Large intestine (tissue), 3 donors: ENCODE measurements around the gene OSBPL3. TPM values are rescaled to one million over a fixed set of nuclear protein-coding genes. Genes with fewer than 3 reads are reported as not detected.
"Not testable (repeated sequence)": the region's sequence is repeated elsewhere in the genome, so short reads cannot be mapped to it uniquely, and the experiment has no call there.

Experiments used
- DNase-seq, 2 donors: peaks; one replicate each; pipeline versions ENCODE4 v3.0.0 to v3.0.0-alpha.2; 2013
- H3K27ac ChIP-seq: one replicate; pipeline ENCODE4 v1.5.1; 2013; ENCODE audit warnings: low read length
- H3K27me3 ChIP-seq: 2 replicates; pipeline ENCODE4 v1.6.1; 2013; ENCODE audit warnings: low read length; ENCODE audit not compliant: control insufficient read depth, insufficient read depth
- H3K36me3 ChIP-seq: 2 replicates; pipeline ENCODE4 v1.6.1; 2013; ENCODE audit warnings: low read length; ENCODE audit not compliant: control insufficient read depth, insufficient read depth
- H3K4me1 ChIP-seq: one replicate; pipeline ENCODE4 v1.6.1; 2013; ENCODE audit warnings: low read length; ENCODE audit not compliant: control insufficient read depth, insufficient read depth
- H3K4me3 ChIP-seq: one replicate; pipeline ENCODE4 v1.5.1; 2013; ENCODE audit warnings: low read length
- H3K9me3 ChIP-seq: one replicate; pipeline ENCODE4 v1.6.1; 2013; ENCODE audit warnings: mild to moderate bottlenecking, low read depth, low read length, moderate library complexity; ENCODE audit not compliant: control insufficient read depth
- WGBS: methylation state at CpG from one replicate; pipeline ENCODE4 v1.1.5; 2013; ENCODE audit warnings: low lambda C conversion rate; ENCODE audit not compliant: insufficient coverage; 5-methylcytosine and 5-hydroxymethylcytosine counted together
- polyA plus RNA-seq: library from polyadenylated mRNA; unstranded; fragments of 120-200 nt; gene quantifications from one replicate; pipeline ENCODE4 v1.2.1, GENCODE V29; 2013

The OSBPL3 gene
- polyA plus RNA-seq, 1 donor, result 32.4 TPM

DNA sequence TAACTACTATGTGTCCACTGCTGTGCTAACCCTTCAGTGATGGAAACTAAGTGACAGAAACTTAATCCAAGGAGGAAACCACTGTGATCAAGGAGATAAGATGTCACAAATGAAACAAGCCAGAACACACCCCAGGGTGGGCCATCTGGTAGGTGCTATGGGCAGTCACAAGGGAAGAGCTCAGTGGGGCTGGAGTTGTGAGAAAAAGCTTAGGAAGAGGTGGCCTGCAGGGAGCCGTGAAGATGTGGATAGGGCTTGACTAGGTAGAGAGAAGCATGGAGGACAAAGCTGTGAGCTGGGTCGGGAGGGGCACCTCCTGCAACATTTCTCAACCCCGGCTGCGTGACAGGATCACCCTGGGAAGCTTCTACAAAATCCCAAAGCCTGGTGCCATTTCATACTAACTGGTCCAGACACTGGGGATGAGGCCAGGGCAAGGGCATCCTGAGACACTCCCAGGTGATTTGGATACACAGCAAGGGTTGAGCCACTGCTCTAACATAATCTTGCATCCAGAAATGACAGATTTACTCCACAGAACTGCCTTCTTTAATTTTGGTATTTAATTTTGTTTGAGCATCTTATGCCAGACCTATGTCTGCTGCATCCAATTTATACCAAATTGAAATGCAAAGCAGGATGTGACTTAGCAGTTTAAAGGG, 69.3 kb downstream of the OSBPL3 start:
- Histone ChIP-seq H3K4me1 (no peaks in the 10 kb centered on the region), H3K4me3 (no peak overlapping the region), H3K27me3 (no peaks in the 10 kb centered on the region), H3K27ac (no peak overlapping the region), H3K9me3 (no peaks in the 10 kb centered on the region), H3K36me3 (no peaks in the 10 kb centered on the region)
- DNase-seq, result no peak
- 80% methylated on average over 1 of the region's 4 CpGs for WGBS

DNA sequence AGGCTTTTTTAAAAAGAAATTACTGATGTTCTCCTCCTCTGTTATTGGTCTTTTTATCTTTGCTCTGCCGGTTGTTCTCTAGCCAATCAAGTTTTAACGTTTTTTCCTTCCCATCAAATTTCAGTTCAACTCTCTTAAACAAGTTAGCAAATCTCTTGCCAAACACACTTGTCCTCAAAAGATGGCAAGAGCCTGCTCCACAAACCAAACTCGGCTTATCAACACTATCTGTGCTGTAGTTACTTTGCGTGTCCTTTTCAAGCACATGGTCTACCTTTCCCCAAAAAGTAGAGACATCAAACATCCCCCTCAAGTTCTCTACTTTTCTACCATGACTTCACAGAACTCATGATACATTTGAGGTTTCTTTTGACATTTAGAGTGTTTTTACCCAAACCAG, 71.3 kb downstream of the OSBPL3 start:
- DNase-seq, result no peak
- no peaks in the 10 kb centered on the region for H3K9me3 ChIP-seq
- H3K4me1 ChIP-seq, result peaks cover 11% of the 10 kb centered on the region
- H3K27me3 ChIP-seq, result no peaks in the 10 kb centered on the region
- no peaks in the 10 kb centered on the region for H3K36me3 ChIP-seq
- no peak overlapping the region for H3K4me3 ChIP-seq
- H3K27ac ChIP-seq, result no peak overlapping the region
- WGBS, result 83% methylated on average over 3 of the region's 4 CpGs

DNA sequence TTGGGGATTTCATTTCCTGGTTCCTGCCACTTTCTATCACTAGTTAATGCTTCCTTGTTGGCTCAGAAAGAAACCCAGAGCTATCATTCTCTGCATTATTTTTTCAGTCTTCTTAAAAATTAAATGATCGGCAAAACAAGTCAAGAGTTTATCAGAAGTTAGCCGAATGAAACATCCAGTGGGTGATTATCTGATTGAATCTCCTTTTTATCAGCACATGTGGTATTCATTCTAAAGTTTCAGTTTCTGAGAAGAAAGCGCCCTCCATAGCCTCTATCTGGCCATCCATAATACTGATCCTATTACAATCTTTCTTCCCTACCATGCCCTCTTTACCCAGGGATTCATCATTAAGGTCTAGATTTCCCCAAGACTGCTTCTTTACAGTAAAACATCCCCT, 71.8 kb downstream of the OSBPL3 start:
- Histone ChIP-seq H3K4me1 (peaks cover 11% of the 10 kb centered on the region), H3K27ac (no peak overlapping the region), H3K36me3 (no peaks in the 10 kb centered on the region), H3K4me3 (no peak overlapping the region), H3K27me3 (no peaks in the 10 kb centered on the region), H3K9me3 (no peaks in the 10 kb centered on the region)
- WGBS, result 80% methylated on average over 1 of the region's 3 CpGs
- no peak for DNase-seq

DNA sequence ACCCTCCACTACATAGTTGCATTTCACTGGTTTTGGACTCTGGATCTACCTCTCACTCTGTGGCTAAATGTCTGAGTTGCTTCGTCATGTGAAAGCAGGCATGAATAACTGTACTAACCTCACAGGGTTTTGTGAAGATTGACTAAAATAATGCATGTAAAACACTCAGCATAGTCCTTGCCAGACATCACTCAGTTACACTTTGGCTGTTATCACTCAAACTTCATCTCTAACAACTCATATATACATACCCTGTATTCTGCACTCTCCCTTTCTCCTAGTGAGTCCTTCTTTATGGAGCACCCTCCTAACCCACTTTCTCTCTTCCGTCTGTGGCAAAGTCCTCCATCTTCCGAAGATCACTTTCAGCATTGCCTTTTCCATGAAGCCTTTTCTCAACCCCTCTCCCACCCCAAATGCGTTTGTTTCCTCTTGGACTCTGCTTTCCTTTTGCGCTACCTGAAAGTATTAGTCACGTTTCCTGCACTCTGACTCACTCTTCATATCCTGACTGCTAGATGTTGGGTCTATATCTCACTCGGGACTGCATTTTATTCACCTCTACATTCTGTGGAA, 72.6 kb downstream of the OSBPL3 start:
- WGBS, result 96% methylated on average over 3 of the region's 7 CpGs
- peaks cover 11% of the 10 kb centered on the region for H3K4me1 ChIP-seq
- no peaks in the 10 kb centered on the region for H3K27me3 ChIP-seq
- H3K27ac ChIP-seq, result no peak overlapping the region
- no peak overlapping the region for H3K4me3 ChIP-seq
- no peaks in the 10 kb centered on the region for H3K36me3 ChIP-seq
- no peak for DNase-seq
- no peaks in the 10 kb centered on the region for H3K9me3 ChIP-seq

DNA sequence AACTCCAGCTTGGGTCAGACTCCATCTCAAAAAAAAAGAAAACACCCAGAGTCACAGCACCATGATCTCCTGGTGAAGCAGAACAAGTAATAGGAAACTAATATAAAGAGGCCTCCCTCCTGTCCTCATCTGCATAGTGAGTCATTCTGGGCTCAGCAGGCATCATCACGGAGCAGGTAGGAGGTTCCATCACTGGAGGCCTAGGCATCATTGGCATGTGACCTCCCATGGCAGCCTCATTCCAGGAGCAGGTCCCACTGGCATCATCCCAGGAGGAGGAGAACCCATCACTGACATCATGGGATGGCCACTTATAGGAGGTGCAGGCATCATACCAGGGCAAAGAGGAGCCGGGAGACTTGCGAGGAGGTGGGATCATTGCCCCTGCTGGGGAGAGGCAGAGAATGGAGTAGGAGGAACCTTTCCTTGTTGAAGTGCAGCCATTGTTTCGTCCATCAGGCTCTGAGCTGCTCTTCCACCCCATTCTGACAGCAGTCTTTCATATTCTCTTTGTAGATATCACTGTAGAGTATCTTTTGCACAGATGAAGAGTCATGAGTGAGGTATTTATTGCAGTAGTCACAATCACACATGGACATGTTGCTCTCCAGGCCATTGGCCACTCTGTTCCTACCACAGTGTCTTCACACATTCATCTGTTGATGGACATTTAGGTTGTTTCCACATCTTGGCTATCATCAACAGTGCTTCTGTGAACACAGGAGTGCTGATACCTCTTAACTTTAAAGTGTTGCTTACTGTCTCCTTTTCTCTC, 73.8 kb downstream of the OSBPL3 start:
- H3K36me3 ChIP-seq, result no peaks in the 10 kb centered on the region
- H3K9me3 ChIP-seq, result no peaks in the 10 kb centered on the region
- H3K4me1 ChIP-seq, result peaks cover 16% of the 10 kb centered on the region
- no peaks in the 10 kb centered on the region for H3K27me3 ChIP-seq
- DNase-seq, result no peak
- peak overlapping the region; percentile 35 for H3K27ac ChIP-seq
- WGBS, result no CpG with 5 or more reads among the region's 4 CpGs
- no peak overlapping the region for H3K4me3 ChIP-seq

DNA sequence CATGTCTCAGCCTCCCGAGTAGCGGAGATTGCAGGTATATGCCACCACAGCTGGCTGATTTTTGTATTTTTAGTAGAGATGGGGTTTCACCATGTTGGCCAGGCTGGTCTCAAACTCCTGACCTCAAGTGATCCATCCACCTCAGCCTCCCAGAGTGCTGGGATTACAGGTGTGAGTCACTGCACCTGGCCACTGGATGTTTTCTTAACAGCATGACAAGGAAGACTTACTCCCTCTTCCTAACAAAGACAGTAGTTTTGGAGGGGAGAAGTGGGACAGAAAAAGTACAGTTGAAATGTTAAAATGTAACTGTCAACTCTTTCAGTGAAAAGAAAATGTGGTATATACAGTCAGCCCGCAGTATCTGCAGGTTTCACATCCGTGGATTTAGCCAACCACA, 76.0 kb downstream of the OSBPL3 start:
- not testable (repeated sequence) for H3K4me3 ChIP-seq, H3K27me3 ChIP-seq, DNase-seq, H3K36me3 ChIP-seq, H3K9me3 ChIP-seq, H3K27ac ChIP-seq
- peaks cover 16% of the 10 kb centered on the region for H3K4me1 ChIP-seq
- WGBS, result 90% methylated on average over 2 of the region's 4 CpGs

DNA sequence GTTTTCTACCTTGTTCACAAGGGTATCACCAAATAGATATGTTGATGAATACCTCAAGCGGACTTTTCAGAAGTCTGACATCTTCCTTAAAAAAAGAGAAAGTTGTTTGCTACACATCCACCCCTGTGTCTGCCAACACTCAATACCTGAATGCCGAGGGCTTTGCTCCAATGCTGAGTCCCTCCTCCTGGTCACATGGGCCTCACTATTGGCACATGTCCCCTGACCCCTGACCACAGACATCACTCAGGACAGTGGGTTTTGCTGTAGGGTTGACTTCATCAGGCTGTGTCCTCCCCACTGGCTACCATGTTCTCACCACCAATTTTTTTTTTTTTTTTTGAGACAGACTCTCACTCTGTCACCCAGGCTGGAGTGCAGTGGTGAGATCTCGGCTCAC, 76.4 kb downstream of the OSBPL3 start:
- Histone ChIP-seq H3K36me3 (no peaks in the 10 kb centered on the region), H3K4me3 (no peak overlapping the region), H3K9me3 (no peaks in the 10 kb centered on the region), H3K27ac (no peak overlapping the region), H3K4me1 (peaks cover 16% of the 10 kb centered on the region), H3K27me3 (no peaks in the 10 kb centered on the region)
- no peak for DNase-seq
- no CpG with 5 or more reads among the region's 3 CpGs for WGBS

DNA sequence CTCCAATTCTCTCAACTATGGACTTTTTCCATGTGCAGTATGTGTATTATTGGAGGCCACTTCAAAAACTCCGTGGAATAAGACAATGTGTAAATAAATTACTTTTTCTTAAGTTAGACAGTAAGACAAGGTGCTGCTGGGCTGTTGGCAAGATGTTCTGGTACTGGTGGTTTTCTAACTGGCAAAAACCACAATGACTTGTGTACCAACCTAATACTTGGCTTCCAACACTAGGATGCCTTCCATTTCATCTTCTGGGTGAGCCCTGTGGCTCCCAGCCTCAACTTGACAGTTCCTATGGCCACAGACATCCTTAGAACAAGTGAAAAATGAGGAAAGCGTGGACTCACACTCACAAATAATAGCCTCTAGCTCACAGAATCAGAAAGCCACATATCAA, 77.0 kb downstream of the OSBPL3 start:
- Histone ChIP-seq H3K9me3 (no peaks in the 10 kb centered on the region), H3K27ac (no peak overlapping the region), H3K36me3 (no peaks in the 10 kb centered on the region), H3K4me3 (no peak overlapping the region), H3K27me3 (no peaks in the 10 kb centered on the region), H3K4me1 (peaks cover 16% of the 10 kb centered on the region)
- DNase-seq, result no peak
- WGBS, result no CpG with 5 or more reads among the region's 2 CpGs

DNA sequence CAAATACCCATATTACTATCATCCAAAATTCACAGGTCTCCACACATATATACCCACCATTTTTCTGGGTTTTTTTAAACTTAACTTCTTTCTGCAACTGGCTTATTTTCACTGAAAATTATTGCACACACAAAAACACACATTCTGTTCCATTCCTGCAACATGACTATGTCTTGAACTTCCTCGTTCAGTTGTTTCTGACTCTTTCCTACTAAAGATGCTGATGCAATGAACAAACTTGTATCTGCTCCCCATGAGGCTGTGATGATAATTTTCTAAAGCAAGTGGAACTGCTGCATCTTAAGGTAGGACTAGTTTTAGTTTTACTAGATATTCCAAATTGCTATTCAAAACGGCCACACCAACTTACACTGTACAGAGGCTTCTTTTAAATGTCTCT, 77.7 kb downstream of the OSBPL3 start:
- WGBS, result no CpG with 5 or more reads among the region's 2 CpGs
- H3K36me3 ChIP-seq, result no peaks in the 10 kb centered on the region

DNA sequence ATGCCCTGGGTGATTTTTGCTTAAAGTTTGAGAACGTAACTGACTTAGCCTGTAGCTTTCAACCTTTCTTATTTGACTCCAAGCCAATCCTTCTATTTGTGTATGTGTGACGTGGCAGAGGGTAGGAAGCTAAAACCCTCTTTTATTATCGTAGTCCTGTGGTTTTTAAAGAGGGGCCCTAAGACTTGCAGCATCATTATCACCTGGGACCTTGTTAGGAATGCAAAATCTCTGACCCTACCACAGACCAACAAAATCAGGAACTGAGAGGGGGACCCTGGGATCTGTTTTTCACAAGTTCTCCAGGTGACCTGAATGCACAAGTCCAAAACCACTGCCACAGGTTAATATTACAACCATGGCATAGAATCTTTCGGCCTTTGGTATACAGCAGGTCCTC, 80.1 kb downstream of the OSBPL3 start:
- Histone ChIP-seq H3K9me3 (no peaks in the 10 kb centered on the region), H3K27ac (no peak overlapping the region), H3K36me3 (no peaks in the 10 kb centered on the region), H3K4me1 (peaks cover 9% of the 10 kb centered on the region), H3K27me3 (no peaks in the 10 kb centered on the region), H3K4me3 (no peak overlapping the region)
- WGBS, result 100% methylated on average over 1 of the region's 4 CpGs
- no peak for DNase-seq

More for the DNA sequence above, 77.7 kb downstream of the OSBPL3 start:
- Histone ChIP-seq H3K27me3 (no peaks in the 10 kb centered on the region), H3K27ac (peak overlapping the region; percentile 77), H3K4me1 (peaks cover 16% of the 10 kb centered on the region), H3K4me3 (no peak overlapping the region), H3K9me3 (no peaks in the 10 kb centered on the region)
- no peak for DNase-seq
